ENCODE measurements around the gene KLHL18.

GRCh38 chr3:47259114-47259513 lies 23.6 kb upstream of the KLHL18 start:
- TF ChIP-seq, protein P1, sequence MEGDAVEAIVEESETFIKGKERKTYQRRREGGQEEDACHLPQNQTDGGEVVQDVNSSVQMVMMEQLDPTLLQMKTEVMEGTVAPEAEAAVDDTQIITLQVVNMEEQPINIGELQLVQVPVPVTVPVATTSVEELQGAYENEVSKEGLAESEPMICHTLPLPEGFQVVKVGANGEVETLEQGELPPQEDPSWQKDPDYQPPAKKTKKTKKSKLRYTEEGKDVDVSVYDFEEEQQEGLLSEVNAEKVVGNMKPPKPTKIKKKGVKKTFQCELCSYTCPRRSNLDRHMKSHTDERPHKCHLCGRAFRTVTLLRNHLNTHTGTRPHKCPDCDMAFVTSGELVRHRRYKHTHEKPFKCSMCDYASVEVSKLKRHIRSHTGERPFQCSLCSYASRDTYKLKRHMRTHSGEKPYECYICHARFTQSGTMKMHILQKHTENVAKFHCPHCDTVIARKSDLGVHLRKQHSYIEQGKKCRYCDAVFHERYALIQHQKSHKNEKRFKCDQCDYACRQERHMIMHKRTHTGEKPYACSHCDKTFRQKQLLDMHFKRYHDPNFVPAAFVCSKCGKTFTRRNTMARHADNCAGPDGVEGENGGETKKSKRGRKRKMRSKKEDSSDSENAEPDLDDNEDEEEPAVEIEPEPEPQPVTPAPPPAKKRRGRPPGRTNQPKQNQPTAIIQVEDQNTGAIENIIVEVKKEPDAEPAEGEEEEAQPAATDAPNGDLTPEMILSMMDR (IDR thresholded peaks at IDR 0.05; ENCODE audit: low read depth, low read length, missing input control): no peak
- TF ChIP-seq, protein P2, sequence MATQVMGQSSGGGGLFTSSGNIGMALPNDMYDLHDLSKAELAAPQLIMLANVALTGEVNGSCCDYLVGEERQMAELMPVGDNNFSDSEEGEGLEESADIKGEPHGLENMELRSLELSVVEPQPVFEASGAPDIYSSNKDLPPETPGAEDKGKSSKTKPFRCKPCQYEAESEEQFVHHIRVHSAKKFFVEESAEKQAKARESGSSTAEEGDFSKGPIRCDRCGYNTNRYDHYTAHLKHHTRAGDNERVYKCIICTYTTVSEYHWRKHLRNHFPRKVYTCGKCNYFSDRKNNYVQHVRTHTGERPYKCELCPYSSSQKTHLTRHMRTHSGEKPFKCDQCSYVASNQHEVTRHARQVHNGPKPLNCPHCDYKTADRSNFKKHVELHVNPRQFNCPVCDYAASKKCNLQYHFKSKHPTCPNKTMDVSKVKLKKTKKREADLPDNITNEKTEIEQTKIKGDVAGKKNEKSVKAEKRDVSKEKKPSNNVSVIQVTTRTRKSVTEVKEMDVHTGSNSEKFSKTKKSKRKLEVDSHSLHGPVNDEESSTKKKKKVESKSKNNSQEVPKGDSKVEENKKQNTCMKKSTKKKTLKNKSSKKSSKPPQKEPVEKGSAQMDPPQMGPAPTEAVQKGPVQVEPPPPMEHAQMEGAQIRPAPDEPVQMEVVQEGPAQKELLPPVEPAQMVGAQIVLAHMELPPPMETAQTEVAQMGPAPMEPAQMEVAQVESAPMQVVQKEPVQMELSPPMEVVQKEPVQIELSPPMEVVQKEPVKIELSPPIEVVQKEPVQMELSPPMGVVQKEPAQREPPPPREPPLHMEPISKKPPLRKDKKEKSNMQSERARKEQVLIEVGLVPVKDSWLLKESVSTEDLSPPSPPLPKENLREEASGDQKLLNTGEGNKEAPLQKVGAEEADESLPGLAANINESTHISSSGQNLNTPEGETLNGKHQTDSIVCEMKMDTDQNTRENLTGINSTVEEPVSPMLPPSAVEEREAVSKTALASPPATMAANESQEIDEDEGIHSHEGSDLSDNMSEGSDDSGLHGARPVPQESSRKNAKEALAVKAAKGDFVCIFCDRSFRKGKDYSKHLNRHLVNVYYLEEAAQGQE (IDR thresholded peaks at IDR 0.05): no peak
- no peak for TF ChIP-seq RXRA (IDR thresholded peaks at IDR 0.05)
- no peak for TF ChIP-seq NR2F2 (IDR thresholded peaks at IDR 0.05)
- TF ChIP-seq, protein P3, sequence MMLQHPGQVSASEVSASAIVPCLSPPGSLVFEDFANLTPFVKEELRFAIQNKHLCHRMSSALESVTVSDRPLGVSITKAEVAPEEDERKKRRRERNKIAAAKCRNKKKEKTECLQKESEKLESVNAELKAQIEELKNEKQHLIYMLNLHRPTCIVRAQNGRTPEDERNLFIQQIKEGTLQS (IDR thresholded peaks at IDR 0.05): no peak
- no peak for TF ChIP-seq FOXA1 (IDR thresholded peaks at IDR 0.05)
- TF ChIP-seq MAX (IDR thresholded peaks at IDR 0.05): no peak

Data from liver (tissue), 3 donors.